Muscle of back (tissue), 11 donors: ENCODE measurements around the gene PLPPR2. TPM values are rescaled to one million over a fixed set of nuclear protein-coding genes. Genes with fewer than 3 reads are reported as not detected.
A peak's percentile ranks its signal among the peaks of the same experiment; 100 is the strongest.
"Not testable (repeated sequence)": the region's sequence is repeated elsewhere in the genome, so short reads cannot be mapped to it uniquely, and the experiment has no call there.

Experiments used
- DNase-seq, 3 donors: peaks; one replicate each; pipeline versions ENCODE4 v3.0.0 to v3.0.0-alpha.2; 2013
- polyA plus RNA-seq, 10 donors: library from polyadenylated mRNA; unstranded; fragments of 120-200 nt; gene quantifications; one replicate each; pipeline ENCODE4 v1.2.1, GENCODE V29; 2013; ENCODE audit not compliant: insufficient read length in 10 of 10

PLPPR2 gene
- polyA plus RNA-seq, 10 donors, result 9.4 to 15.6 (median 12.6) TPM

GRCh38 chr19:11370744-11371143 is 15.5 kb downstream of the PLPPR2 start:
- DNase-seq, result no peak

DNA sequence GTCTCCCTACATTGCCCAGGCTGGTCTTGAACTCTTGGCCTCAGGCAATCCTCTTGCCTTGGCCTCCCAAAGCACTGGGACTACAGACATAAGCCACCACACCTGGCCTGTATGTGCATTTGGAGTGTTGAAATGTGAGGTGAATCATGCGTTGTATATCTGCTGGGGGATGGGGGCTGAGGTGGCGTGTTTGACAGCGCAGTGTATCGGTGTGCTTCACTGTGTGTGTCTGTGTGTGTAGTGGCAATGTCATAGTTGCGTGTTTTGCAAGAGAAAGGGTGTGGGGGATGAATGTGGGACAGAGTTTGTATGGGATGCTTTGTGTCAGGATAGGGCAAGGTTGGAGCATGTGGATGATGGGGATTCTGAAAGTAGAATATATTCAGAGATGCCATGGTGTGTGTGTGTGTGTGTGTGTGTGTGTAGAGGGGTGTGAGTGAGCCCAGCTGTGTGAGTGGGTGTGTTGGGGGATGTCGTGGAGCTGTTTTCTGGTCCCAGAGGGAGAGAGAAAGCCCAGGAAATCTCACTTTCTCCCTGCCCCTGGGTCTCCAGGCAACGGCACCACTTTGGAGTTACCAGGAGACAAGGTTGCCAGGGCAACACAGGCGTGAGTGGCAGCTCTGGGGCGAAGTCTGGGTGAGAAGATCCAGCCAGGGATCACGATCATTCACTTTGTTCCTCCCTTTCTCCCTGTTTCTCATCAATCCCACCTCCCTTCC is 18.1 kb downstream of the PLPPR2 start:
- DNase-seq, result no peak

GRCh38 chr19:11373885-11374432 is 18.7 kb downstream of the PLPPR2 start:
- no peak for DNase-seq

DNA sequence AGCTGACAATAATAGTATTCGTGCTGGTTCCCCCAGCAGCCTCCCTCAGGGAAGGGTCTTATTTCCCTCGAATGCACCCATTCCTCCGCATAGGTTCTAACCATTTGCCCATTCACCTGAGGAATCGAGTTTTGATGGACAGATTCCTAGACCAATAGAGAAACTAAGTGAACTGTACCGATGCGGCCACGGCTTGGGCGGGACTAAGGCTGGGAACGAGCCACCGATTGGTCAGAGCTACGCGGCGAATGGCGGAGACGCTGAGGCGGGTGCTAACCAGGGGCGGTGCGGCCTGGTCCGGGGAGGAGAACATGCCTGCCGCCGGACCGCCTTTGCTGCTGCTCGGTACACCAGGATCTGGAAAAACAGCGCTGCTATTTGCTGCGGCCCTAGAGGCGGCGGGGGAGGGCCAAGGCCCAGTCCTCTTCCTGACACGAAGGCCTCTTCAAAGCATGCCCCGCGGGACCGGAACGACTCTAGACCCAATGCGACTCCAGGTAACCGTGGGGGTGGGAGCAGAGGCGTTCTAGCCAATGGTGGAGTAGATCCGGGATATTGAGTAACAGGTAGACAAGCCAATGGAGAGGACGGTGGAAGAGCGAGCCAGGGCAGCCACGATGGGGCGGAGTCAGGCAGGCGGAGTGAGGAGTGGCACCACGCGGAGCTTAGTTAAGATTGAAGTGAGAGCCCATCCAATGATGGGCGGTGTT is 19.4 kb downstream of the PLPPR2 start, which contains the start of gene SWSAP1:
TSS of gene SWSAP1 (plus strand) at position 234 of the 710 bp plus-strand sequence. CDS start at position 249, 15 bp downstream.
- DNase-seq, result peak; percentile 99 to 100 (median 100)

DNA sequence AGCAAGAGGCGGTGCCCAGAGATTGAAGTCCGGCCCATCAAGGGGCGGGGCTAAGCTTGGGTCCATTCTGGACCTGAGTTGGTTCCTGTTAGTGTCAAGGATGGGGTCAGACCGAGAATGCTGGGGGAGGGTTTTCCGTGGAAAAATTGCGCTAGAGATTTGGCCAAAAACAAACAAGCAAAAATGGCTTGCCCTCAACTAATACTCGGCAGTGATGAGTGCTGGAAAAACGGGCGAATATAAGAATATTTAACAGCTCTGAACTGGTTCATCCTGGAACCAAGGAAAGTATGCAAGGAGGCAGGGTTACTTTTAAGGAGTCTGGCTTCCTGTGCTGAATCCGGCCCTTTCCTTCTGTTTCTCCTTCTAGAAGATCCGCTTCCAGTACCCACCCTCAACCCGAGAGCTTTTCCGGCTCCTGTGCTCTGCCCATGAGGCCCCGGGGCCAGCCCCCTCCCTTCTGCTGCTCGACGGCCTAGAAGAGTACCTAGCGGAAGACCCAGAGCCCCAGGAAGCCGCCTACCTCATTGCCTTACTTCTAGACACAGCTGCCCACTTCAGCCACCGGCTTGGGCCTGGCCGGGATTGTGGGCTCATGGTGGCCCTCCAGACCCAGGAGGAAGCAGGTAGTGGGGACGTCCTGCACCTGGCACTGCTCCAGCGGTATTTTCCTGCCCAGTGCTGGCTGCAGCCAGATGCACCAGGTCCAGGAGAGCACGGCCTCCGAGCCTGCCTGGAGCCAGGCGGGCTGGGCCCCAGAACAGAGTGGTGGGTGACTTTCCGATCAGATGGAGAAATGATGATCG is 20.1 kb downstream of the PLPPR2 start:
- DNase-seq, result no peak

DNA sequence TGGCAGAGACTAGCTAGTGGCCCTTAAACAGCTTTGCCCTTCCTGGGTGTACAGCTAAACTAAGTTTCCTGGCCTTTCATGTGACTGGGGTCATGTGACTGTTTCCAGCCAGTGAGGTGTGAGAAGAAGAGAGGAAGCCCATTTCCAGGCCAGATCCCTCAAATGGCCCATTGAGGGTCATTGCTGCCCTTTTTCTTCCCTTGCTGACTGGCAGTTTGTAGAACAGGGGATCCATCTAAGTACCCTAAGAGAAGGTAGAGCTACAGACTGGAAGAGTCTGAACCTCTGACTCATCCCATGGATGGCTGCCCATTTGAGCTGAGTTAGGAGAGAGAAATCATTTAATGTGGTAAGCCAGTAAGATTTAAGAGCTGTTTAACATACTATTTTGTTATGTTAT is 22.0 kb downstream of the PLPPR2 start:
- peak in 2 of 3 donors; percentile 44 to 86 for DNase-seq

DNA sequence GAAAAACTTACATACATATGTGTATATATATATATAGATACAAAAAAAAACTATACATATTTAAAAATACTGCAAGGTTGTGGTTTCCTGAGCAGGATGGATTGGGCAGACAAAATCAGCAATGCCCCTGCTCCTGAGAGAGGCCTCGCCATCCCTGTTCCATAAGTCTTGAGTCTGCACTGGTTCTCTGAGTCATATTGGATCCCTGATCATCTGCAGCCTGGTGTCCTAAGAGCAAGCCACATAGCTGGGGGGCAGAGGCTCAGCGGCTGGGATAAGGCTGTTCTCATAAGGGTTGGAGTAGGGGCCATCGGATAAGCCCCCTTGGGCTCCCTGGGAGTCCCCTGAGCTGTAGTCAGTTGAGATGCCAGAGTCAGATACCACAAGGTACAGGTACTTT is 22.5 kb downstream of the PLPPR2 start:
- no peak for DNase-seq

- DNase-seq, result peak in 2 of 3 donors; percentile 38 to 50
These were observed 23.3 kb downstream of the PLPPR2 start for GRCh38 chr19:11378319-11379189.

GRCh38 chr19:11379269-11379845 is 24.1 kb downstream of the PLPPR2 start:
- not testable (repeated sequence) for DNase-seq

GRCh38 chr19:11379857-11380350 is 24.7 kb downstream of the PLPPR2 start:
- no peak for DNase-seq

DNA sequence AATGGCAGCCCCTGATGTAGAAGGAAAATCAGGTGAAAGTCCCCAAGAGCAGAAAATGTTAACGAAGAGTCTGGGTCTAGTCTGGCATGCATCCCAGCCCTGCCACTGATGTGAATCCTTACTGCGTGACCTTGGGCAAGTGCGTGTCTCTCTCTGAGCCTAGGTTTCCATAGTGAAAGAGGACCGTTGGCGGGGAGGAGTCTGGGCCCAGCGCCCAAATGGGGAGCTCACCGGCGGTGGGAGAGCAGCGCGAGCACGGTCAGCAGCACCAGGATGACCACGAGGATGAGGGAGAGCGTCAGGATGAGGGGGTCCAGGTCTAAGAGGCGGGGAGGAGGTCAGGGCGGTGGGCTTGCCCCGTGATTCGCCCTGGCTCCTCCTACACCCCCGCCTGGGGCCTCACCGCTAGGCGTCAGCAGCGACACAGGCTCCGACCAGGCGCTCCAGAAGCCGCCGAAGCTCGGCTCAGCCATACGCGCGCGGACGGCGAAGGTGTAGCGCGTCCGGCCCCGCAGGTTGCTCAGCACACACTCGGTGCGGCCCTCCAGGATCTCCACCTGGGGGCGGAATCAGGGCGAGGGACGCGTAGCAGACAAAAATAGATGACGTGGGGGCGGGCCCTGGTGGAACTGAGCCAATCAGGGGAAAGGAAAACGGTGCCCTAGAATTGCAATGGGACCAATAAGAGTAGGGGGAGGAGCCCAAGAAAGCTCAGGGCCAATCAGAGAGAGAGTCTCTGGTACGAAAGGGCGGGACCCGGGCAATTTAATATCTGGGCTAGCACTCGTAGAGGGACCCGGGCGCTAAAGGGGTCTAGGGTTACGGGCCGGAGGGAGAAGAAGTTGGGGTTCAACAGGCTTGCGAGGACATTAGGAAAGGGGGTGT is 25.7 kb downstream of the PLPPR2 start:
- peak; percentile 96 to 98 (median 97) for DNase-seq

- DNase-seq, result peak in 1 of 3 donors; percentile 50
These were observed 27.9 kb downstream of the PLPPR2 start for GRCh38 chr19:11382898-11383705.

DNA sequence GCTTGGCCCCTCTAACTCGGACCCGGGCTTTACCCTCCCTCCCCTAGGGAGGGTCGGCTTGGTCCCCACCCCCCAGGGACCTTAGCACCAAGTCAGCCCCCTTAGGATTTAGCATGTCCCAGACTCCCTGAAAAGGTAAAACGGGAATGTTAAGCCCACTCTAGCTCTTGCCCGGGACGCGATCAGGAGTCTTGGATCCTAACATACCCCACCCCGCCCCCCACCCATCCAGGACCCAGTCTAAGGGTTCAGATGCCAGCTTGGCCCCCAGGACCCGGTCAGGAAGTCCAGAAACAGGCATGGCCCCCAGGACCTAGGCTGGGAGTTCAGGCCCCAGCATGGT is 28.4 kb downstream of the PLPPR2 start:
- no peak for DNase-seq

- no peak for DNase-seq
These were observed 29.5 kb downstream of the PLPPR2 start for GRCh38 chr19:11384778-11385129.

- DNase-seq, result no peak
These were observed 32.2 kb downstream of the PLPPR2 start for GRCh38 chr19:11387162-11388034.

GRCh38 chr19:11390359-11390758 is 35.1 kb downstream of the PLPPR2 start:
- DNase-seq, result no peak

GRCh38 chr19:11390933-11391680 is 35.9 kb downstream of the PLPPR2 start:
- DNase-seq, result no peak
